IPS DF 4.7 (cell line): ENCODE data around the gene METTL26.

Source experiments
- DNase-seq: peaks from one replicate; pipeline ENCODE4 v3.0.0-alpha.2; 2013; ENCODE audit warnings: low spot score; ENCODE audit errors: extremely low read depth

The METTL26 gene

DNA sequence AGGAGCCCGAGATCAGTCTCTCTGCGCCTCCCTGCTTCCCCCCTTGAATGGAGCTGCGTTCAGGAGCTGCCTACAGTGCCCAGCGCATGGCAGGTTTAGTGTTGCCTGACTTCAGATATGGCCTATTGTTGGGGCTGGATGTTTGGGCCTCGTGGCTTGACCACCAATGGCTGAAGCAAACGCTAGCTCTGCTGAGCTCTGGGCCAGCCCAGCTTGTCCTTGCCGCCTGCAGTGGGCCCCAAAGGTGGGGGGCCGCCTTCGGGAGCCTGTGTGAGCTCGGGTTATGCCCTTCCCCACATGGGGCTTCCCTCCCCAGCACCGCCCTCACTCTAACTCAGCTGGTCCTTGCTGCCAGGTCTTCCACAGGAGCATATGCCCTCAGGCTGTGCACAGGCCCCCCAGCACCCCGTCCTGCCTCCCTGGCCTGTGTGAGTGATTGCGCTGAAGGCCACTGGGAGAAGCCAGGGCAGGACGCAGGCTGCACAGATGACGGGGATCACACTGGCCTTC is 2.0 kb upstream of the METTL26 start:
- no peak for DNase-seq

DNA sequence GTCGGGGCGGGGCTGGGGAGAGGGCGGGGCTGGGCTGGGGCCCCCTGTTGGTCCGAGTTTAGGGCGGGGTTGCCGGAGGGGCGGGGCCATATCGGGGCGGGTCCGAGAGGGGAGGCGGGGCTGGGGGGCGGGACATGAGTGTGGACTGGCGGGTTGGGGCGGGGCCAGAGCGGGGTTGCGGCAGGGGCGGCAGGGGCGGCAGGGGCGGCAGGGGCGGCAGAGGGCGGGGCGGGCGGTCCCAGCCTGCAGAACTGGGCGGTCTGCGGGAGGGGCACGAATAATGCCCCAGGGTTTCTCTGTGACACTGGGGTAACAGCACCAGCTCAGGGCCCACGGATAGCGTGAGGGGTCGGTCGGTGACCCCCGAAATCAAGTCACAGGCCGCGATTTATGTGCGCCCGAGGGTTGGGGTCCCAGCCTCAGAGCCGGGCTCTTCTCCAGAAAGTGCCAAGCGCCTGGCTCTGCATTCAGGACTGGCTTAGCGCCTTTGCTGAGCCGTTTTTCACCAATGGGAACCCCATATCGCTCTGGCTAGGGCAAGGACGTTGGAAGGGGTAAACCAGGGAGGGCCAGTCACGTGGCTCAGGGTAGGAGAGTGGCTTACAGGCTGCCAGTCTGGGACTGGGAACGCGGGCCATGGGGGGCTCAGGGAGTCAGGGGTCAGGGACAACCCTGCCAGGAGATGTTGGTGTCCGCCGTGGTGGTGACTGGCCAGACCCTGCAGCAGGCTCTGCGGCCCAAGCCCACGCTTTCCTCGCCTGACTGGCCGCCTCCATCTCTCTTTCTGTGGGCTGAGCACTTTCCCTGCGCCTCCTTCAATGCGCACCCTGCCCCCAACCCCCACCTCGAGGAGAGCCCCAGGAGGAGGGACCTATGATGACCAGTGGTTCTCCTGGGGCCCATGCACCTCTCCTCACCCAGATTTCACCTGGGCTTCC is 1.2 kb upstream of the METTL26 start:
- no peak for DNase-seq

DNA sequence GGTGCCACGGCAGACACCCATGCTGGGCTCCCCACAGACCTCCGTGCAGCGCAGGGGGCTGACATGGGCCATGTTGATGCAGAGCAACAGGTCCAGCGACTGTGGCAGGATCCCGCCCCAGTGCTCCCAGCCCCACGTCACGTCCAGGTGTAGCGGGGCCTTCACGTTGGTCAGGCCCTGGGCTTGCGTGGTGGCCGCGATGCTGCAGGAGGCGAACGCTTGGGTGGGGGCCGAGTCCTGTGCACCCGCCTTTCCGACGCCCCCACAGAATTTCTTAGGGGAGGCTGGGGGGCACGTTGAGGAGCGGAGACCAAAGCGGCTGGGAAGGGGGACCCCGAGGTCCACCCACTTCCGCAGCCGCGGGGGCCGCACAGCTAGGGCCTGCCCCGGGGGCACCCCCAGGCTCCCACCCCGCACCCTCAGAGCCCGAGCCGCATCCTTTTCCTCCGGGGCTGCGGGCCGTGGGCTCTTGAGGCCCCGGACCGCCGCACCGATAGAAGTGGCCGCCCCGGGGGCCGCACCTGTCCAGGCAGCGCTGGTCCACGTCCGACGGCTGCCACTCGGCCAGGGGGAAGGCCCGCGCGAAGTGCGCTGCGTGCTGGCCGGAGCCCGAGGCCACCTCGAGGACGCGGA is 416 bp downstream of the METTL26 start:
- DNase-seq, result no peak

DNA sequence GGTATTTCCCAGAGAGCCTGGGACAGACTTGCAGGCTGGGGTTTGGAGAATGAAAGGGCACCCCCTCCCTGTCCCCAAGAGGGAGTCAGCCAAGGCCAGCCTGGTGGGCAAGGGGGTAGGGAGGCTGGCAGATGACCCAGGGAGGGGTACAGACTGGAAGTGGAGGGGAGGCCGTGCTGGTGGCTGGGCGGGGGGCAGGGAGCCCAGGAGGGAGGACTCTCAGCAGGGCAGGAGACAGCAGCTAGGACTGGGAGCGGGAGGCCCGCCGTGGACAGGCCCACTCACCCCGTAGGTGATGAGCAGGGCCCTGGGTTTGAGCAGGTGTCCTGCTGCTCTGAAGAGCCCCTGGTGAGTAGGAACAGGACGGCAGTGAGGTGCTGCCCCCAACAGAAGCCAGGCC is 1.1 kb downstream of the METTL26 start:
- no peak for DNase-seq

DNA sequence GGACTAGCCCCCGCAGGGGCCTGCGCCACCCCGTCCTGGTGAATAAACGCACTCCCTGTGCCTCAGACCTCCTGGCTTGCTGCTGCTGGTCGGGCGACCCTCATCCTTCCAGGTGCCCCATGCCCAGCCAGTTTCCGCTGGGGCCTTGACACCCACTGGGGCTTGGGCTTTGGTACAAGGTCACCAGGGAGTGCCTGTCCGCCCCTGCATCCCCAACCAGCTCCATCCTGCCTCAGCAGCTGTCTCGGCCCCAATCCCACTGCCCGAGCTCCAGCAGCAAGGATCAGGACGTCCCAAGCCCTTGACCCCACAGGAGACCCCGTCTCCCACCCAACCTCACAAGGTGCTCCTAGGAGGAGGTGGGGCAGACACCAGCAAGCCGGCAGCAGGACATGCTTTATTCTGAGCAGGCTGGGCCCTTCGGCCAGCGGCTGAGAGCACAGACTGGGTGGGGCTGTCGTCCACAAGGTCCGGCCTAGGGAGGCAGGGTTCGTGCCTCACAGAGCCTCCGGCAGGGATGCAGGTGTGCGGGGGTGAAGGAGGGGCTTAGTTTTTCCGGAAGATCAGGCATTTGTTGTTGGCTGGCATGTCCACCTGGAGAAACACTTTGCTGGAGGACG is 1.9 kb downstream of the METTL26 start:
- no peak for DNase-seq

DNA sequence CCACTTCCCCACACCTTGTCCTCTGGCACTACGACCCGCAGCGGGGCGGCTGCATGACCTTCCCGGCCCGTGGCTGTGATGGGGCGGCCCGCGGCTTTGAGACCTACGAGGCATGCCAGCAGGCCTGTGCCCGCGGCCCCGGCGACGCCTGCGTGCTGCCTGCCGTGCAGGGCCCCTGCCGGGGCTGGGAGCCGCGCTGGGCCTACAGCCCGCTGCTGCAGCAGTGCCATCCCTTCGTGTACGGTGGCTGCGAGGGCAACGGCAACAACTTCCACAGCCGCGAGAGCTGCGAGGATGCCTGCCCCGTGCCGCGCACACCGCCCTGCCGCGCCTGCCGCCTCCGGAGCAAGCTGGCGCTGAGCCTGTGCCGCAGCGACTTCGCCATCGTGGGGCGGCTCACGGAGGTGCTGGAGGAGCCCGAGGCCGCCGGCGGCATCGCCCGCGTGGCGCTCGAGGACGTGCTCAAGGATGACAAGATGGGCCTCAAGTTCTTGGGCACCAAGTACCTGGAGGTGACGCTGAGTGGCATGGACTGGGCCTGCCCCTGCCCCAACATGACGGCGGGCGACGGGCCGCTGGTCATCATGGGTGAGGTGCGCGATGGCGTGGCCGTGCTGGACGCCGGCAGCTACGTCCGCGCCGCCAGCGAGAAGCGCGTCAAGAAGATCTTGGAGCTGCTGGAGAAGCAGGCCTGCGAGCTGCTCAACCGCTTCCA is 2.6 kb downstream of the METTL26 start:
- DNase-seq, result no peak

DNA sequence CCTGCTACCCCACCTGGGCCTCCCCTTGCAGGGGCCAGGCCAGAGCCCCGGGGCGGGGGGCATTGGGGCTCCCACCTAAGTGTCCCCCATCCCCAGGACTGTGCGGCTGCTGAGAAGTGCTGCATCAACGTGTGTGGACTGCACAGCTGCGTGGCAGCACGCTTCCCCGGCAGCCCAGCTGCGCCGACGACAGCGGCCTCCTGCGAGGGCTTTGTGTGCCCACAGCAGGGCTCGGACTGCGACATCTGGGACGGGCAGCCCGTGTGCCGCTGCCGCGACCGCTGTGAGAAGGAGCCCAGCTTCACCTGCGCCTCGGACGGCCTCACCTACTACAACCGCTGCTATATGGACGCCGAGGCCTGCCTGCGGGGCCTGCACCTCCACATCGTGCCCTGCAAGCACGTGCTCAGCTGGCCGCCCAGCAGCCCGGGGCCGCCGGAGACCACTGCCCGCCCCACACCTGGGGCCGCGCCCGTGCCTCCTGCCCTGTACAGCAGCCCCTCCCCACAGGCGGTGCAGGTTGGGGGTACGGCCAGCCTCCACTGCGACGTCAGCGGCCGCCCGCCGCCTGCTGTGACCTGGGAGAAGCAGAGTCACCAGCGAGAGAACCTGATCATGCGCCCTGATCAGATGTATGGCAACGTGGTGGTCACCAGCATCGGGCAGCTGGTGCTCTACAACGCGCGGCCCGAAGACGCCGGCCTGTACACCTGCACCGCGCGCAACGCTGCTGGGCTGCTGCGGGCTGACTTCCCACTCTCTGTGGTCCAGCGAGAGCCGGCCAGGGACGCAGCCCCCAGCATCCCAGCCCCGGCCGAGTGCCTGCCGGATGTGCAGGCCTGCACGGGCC is 3.4 kb downstream of the METTL26 start:
- no peak for DNase-seq

DNA sequence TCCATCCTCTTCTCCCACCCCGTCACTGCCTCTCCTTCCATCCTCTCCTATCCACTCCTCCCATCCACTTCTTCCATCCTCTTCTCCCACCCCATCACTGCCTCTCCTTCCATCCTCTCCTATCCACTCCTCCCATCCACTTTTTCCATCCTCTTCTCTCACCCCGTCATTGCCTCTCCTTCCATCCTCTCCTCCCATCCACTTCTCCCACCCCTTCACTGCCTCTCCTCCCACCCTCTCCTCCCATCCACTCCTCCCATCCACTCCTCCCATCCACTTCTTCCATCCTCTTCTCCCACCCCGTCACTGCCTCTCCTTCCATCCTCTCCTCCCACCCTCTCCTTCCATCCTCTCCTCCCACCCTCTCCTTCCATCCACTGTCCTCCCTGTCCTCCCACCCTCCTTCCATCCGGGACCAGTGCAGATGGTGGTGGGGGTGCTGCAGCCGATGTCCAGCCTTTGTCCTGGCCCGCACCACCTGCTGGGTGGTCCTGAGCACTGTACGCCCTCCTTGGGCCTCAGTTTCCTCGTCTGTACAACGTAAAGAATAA is 4.2 kb downstream of the METTL26 start:
- no peak for DNase-seq

DNA sequence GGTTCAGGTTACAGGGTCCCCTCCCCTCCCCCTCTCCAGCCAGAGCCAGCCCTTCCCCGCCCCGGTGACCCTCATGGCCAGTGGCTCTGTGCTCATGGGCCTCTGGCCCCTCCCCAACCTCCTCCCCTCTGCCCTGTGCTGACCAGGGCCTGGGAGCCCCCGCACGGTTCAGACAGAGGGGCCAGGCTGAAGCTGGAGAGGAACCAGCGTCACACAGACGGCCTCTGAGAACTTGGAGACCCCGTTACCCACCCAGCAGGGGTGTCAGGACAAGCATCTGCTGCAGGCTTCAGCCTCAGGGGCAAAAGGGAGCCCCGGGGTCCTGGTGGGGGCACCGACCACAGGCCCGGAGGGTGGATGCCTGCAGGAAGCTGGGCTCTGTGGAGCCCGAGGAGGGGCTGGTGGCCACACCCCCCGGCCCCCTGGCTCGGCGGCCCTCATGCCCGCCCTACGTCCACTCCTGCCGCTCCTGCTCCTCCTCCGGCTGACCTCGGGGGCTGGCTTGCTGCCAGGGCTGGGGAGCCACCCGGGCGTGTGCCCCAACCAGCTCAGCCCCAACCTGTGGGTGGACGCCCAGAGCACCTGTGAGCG is 5.2 kb downstream of the METTL26 start, which contains the start of gene WFIKKN1:
Gene WFIKKN1 (plus strand): TSS at position 171 of the 591 bp plus-strand sequence. CDS start 269 bp downstream, at position 440.
- no peak for DNase-seq

DNA sequence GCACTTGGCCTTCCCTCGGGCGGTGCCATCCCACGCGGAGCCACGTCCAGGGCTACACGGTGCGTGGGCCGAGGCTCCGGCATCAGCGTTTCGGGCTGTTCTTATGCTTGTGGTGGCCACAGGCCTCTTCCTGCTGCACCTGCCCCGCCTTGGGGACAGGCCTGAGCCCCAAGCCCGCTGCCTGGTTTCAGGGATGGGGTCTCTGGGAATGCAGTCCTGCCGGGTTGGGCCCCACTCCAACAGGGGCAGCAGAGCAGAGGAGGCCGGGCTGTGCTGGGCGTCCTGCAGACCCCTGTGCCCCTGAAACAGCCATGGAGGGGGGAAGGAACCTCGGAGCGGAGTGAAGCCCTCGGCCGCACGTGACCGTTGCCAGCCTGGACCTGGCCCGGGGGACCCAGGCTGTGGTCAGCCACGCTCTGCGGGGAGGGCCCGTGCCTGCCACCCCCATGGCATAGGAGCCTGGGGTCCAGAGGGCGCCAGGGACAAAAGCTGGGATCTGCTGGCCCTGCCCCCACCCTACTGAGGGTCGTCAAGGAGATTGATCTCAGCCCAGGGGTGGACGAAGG is 5.8 kb downstream of the METTL26 start:
- no peak for DNase-seq

DNA sequence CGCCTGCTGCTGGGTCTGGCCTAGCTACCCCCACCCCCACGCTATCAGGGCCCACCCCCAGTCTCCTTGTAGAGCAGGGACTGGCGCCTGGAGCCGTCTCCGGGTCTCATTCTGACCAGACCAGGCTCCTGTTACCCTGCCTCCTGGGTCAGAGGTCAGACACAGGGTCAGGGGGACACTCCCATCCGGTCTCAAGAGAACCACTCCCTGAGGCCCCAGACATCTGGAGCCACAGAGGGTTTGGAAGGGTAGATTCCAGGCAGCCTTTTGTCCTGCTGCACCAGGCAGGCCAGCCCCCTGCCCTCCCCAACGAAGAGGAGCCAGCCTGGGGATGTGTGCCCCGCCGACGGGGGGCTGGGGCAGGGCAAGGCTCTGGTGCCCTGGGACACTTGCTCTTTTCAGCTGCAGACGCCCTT is 6.3 kb downstream of the METTL26 start:
- DNase-seq, result no peak

DNA sequence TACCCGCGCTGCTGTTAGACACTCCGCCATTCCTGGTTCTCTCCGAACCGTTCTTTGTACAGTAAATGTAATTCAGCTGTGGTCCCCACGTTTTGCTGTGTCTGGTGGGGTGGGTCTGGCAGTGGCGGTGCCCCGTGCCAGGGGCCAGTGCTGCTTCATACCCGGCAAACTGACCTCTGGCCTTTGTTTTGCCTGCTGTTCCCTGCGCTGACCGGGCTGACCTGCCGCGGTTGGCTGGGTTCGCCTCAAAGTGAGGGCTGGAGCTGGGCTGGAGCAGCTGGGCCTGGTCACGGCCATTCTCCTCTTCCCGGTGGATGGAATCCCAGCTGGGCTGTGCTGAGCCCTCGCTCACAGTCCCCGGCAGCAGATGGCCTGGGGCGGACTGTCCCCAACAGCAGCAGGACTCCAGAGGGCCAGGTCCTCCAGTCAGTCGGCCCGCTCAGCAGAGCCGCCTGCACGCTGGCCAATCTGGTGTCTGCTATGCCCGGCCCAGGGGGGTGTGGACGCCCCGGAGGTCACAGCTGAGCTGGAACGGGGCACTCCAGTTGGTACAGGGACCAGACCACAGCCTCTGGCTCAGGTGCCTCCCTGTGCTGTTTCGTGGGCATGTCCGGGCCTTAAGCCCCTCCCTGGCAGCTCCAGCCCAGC is 6.8 kb downstream of the METTL26 start:
- DNase-seq, result no peak

DNA sequence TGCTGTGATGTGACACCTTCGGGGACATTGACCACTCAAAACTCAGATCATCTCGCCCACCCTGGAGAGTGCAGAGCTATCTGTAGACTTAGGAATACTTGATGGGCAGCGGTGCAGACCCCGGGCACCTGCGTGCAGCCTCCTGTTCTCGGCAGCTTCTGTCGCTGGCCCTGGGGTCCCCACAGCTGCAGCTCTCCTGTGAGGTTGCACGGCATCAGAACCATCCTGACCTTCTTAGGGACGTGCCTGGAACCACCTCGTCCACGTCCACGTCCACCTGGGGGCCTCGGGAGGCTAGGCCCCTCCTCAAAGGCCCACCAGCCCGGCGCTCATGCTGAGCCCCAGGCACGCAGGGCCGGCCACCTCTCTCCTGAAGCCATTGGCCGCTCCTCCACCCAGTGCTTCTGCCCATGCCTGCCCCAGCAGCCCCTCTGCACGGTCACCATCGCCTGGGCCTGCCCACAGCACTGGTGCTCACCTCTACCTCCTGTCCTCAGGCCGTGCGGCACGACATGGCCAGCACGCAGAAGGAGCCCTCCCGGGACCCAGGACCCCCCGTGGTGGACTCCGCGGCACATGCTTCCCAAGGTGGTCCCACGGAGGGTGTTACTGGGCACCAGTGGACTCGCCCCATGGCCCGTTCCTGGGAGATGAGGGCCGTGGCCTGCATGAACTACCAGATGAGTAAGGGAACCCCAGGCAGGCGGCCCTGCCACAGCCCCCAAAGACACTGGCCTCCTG is 7.6 kb downstream of the METTL26 start:
- DNase-seq, result no peak

DNA sequence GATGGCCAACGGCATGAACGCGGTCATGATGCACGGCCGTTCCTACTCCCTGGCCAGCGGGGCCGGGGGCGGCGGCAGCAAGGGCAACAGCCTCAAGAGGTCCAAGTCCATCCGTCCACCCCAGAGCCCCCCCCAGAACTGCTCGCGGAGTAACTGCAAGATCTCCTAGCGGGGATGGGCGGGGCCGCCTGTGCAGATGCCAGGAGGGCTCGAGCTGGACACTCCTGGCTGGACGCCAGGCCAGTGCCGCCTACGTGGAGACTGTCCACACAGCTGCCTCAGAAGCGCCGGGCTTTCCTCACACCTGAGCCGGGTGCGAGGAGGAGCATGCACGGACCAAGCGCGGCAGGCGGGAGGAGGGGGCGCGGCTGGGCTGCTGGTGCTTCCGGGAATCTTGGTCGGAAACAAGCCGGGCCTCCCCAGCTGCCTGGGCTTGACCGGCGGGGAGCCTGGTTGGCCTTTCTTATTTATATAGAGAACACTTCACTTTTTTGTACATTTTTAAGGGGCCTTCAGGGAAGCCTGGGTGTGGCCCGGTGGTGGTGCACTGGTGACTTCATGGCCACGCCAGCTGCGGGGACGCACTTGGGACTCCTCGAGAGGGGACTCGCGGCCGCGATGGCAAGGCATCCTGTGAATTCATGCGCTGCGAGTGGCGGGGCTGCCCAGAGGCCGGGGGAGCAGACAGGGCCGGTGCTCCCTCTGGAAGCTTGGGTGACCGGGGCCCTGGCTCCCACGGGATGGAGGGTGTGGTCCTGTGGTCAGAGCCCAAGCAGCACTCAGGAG is 8.5 kb downstream of the METTL26 start:
- DNase-seq, result no peak

DNA sequence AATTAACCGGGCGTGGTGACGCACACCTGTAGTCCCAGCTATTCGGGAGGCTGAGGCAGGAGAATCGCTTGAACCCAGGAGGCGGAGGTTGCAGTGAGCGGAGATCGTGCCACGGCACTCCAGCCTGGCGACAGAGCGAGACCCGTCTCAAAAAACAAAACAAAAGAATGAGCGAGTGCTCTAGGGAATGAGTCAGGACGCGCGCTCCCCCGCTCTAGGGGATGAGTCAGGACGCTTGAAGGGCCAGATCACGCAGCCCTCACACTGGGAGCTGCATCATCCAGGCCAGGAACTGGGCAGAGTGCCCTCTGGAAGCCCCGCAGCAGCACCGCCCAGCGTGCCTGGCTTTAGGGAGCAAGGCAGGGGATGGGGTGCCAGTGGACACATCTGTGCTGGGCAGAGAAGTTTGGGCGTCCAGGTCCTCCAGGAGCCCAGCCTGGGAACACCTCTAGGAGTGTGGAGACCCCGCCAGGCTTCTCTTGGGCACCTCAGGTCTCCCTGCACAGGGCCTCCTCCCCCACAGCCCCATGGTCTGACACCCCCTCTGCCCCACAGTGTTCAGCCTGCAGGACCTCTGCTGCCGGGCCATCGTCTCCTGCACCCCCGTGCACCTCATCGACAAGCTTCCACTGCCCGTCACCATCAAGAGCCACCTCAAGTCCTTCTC is 9.2 kb downstream of the METTL26 start:
- DNase-seq, result no peak

DNA sequence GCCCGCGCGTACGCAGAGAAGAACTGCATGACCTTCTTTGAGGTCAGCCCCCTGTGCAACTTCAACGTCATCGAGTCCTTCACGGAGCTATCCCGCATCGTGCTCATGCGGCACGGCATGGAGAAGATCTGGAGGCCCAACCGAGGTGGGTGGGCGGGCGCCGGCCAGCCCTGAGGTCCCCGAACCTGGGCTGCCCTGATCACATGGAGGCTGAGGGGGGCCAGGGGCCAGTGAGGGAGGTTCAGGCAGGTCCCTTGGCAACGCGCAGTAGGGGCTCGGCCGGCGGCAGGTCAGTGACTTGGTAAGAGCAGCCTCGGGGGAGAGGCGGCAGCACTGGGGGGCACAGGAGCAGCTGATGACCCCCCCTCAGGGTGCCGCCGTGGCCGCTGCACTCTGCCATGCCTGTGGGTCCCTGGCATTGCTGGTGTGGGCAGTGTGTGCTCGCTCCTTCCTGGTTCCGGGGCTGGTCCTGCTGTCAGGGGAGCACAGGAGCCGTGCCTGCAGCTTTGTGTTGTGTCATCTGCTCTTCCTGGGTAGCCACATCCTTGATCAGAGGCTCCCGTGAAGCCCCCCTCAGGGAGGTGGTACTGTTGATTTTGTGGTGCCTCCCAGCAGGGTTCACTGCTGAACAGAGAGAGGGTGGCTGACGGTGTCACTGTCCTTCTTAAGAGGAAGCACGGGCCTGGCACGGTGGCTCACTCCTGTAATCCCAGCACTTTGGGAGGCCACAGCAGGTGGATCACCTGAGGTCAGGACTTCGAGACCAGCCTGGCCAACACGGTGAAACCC is 9.9 kb downstream of the METTL26 start:
- no peak for DNase-seq
